Measurements from ENCODE around the gene LAMC1.

The LAMC1 gene

DNA sequence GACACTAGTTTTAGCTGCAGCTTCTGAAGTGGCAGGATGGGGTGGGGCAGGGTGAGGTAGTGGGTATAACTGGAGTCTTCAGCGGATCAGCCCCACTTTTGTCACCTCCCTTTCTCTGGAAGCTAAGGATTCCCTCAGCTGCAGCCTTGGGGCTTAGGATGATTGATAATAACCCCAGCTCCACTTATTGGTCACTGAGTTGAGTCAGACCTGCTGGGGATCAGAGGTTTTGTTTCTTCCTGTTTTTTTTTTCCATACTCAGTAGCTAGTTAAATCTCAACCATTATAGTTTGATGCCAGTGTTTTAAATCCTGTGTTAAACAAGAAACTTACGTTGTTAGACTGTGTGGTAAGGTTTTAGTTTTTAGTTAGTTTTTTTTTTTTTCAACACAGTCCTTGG, 57.2 kb downstream of the LAMC1 start:
- DNase-seq, result no peak

GRCh38 chr1:183081402-183082120, 58.3 kb downstream of the LAMC1 start:
- DNase-seq, result no peak

GRCh38 chr1:183082650-183083049, 59.4 kb downstream of the LAMC1 start:
- no peak for DNase-seq

DNA sequence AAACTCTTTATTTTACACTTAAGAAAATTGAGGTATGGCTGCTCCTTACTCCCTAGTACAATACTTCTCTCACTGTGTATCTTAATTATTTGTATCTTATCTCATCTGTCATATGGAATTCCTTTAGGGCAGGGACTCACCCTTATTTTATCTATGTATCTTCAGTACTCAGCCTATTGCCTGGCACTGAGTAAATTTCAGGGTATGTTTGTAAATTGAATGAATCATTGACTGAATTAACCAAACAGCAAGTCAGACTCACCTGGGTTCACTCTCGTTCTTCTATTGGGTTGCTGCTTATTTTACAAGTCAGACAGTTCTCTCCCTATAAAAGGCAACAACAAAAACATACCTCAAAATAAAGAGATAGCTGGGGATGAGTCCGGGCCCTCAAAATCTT, 63.8 kb downstream of the LAMC1 start:
- DNase-seq, result no peak

- peak; percentile 49 for DNase-seq
Measured at GRCh38 chr1:183089025-183089639, 65.9 kb downstream of the LAMC1 start.

DNA sequence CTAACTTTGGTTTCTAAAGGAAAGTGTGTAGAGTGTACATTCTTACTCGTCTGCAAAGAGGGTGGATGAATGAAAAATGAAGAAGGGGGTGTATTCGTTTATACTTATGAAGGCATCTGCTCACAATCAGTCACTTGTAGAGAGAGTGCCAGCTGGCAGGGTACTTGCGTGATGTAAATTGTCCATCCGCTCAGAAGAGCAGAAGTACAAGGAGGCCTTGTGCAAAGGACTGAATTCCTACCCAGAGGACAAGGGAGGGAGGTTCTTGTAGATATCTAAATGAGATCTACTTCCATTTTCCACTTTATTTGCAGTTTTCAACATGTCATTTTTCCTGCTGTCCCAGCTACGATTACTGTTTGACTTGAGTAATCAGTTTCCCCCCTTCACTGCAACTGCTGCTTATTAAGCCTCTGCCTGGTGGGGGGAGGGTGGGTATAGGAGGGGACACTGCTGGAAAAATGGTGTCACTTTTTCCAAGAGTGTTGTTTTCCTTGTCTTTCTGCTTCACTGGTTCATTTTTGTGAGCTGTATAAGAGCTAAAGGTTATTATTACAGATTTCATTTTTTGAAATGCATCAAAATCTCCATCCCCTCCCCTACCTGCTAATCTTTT, 67.3 kb downstream of the LAMC1 start:
- DNase-seq, result no peak

- DNase-seq, result no peak
Measured at GRCh38 chr1:183091181-183091580, 68.0 kb downstream of the LAMC1 start.

DNA sequence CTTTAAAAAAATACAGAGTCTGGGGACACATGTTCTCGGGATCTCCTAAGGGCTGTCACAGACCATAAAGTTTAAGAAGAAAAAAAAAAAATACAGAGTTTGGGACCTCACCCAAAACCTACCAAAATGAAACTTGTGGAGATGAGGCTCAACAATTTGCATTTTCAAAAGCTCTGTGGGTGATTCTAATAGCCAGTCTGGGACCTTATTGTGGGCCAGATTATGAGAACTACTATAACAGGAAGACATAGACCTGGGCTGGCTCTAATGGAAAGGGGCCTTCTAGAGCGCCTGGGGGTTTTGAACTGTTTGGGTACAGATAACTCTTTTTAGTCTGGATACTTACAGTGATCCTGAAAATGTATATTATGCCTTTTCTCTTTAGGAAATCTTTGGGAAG, 69.1 kb downstream of the LAMC1 start:
- DNase-seq, result no peak

DNA sequence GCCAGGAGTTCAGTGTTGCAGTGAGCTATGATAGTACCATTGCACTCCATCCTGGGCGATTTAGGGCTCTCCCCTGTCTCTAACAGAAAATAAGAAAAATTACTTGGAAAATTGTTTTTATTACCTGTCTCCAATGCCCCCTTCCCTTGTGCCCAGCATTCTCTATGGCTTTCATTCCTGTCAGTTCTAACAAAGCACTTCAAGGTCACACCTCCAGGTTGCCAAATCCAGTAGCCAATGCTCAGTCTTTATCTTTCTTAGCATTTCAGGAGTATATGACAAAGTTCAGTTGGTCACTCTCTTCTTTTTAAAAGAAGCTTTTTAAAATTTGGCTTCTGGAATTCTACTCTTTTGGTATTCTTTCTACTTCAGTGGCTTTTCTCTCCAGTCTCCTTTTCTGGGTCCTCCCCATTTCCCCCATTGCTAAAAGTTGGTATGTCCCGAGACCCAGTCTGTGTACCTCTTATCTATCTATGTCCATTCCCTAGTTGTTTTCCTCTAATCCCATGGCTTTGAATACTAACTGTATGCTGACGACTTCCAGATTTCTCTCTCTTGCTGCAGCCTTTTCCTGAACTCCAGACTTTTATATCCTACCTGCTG, 69.9 kb downstream of the LAMC1 start:
- DNase-seq, result no peak

GRCh38 chr1:183093786-183094298, 70.6 kb downstream of the LAMC1 start:
- no peak for DNase-seq

- no peak for DNase-seq
Measured at GRCh38 chr1:183094351-183094750, 71.1 kb downstream of the LAMC1 start.

- DNase-seq, result no peak
Measured at GRCh38 chr1:183096351-183096750, 73.1 kb downstream of the LAMC1 start.

GRCh38 chr1:183096894-183097293, 73.7 kb downstream of the LAMC1 start:
- DNase-seq, result no peak

- no peak for DNase-seq
Measured at GRCh38 chr1:183097438-183098051, 74.3 kb downstream of the LAMC1 start.

GRCh38 chr1:183098317-183098716, 75.1 kb downstream of the LAMC1 start:
- DNase-seq, result no peak

- no peak for DNase-seq
Measured at GRCh38 chr1:183100361-183100974, 77.2 kb downstream of the LAMC1 start.

- no peak for DNase-seq
Measured at GRCh38 chr1:183101081-183101480, 77.9 kb downstream of the LAMC1 start.

DNA sequence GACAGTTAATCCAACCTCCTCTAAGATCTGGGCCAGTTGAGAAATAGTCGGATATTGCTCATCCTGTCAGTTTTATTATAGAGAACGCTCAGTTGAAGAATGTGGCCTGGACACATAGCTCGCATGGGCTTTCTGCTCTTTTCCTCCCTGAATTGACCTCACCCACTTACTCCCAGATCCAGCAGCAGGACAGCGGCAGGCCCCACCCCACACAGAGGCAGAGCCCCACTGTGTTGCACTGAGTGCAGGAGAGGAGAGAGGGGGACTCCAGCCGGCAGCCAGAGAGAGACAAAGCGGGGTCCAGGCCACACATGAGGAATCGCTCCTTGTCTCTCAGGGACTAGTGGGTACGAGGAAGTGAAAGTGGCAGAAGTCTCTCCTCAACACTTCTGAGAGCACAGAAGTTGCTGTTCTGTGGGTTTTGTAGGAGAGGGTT, 78.6 kb downstream of the LAMC1 start:
- DNase-seq, result no peak

DNA sequence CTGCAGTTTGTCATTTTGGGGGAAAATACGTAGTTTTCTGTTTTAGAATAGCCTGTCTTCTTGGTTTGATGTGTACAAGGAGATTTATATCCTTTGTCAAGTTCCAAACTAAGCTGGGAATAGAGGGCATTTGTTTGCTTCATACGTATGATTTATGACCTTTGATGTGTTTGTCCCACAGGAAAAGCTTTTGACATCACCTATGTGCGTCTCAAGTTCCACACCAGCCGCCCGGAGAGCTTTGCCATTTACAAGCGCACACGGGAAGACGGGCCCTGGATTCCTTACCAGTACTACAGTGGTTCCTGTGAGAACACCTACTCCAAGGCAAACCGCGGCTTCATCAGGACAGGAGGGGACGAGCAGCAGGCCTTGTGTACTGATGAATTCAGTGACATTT, 79.9 kb downstream of the LAMC1 start:
- no peak for DNase-seq

- DNase-seq, result no peak
Measured at GRCh38 chr1:183103577-183103976, 80.4 kb downstream of the LAMC1 start.

GRCh38 chr1:183105449-183105848, 82.2 kb downstream of the LAMC1 start:
- no peak for DNase-seq

GRCh38 chr1:183106166-183106565, 82.9 kb downstream of the LAMC1 start:
- DNase-seq, result no peak

DNA sequence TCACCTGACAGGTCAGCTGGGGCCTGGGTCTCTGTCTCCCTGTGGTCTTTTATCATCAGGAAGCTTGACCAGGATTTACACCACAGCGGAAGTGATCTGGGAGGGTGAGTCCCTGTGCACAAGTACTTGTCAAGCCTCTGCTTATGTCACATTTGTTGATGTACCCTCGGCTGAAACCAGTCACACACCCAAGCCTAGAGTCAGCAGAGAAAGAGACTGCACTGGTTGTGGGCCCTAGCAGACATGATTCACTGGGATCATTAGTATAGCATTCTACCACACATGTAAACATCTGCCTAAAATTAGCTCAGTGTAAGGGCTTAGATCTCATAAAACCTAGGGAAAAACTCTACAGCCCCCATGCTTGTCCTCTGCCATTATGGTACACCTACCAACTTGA, 83.5 kb downstream of the LAMC1 start:
- no peak for DNase-seq

Data from NCI-H1105 (cell line).